Peyer's patch (tissue), 4 donors: ENCODE results near the gene UNC13D.

ENCODE experiments used
- CTCF ChIP-seq, 6 experiments: fragments of 450-650 bp in 4 of 6; fragments of 200-600 bp in 2 of 6; sonication (generic) in 1 of 6; IDR thresholded peaks; one replicate each; pipeline ENCODE4 v1.5.1; 2017 to 2019; ENCODE audit warnings: antibody characterized with exemption in 6 of 6, mild to moderate bottlenecking in 3 of 6, moderate library complexity in 1 of 6
- POLR2A ChIP-seq, 2 donors: fragments of 450-650 bp; IDR thresholded peaks; one replicate each; pipeline ENCODE4 v1.5.1; 2017; ENCODE audit warnings: antibody characterized with exemption in 2 of 2, mild to moderate bottlenecking in 2 of 2, moderate library complexity in 2 of 2

GRCh38 chr17:75875182-75875939 is 31.2 kb upstream of the UNC13D start:
- TF ChIP-seq CTCF (IDR thresholded peaks at IDR 0.05): no peak
- no peak for TF ChIP-seq POLR2A (IDR thresholded peaks at IDR 0.05)
